CD14-positive monocyte (primary cell): ENCODE data around the gene ESF1. TPM values are rescaled to one million over a fixed set of nuclear protein-coding genes. Genes with fewer than 3 reads are reported as not detected.

Experiments
- DNase-seq, 3 donors: peaks; one replicate each; pipeline ENCODE4 v3.0.0-alpha.2; 2011 to 2022
- H2AFZ ChIP-seq: 2 replicates; pipeline ENCODE4 v1.6.0; 2012; ENCODE audit warnings: mild to moderate bottlenecking, low read depth, low read length, inconsistent platforms; ENCODE audit not compliant: insufficient read depth, poor library complexity, severe bottlenecking
- H3K27ac ChIP-seq, 2 donors: 1 replicate in 1 of 2; 2 replicates in 1 of 2; pipeline ENCODE4 v1.5.1; 2012 to 2013; ENCODE audit warnings: low read length in 2 of 2, control low read depth in 1 of 2, inconsistent platforms in 1 of 2, low read depth in 1 of 2, mild to moderate bottlenecking in 1 of 2
- H3K27me3 ChIP-seq, 2 donors: one replicate each; pipeline versions ENCODE4 v1.6.0 to v1.6.1; 2011 to 2013; ENCODE audit warnings: low read length in 2 of 2; ENCODE audit not compliant: control insufficient read depth in 2 of 2, insufficient read depth in 2 of 2
- H3K36me3 ChIP-seq, 2 donors: replicated peaks in 1 of 2; 1 replicate in 1 of 2; 2 replicates in 1 of 2; pipeline versions ENCODE4 v1.5.1 to v1.6.1; 2012 to 2013; ENCODE audit warnings: low read length in 2 of 2, control low read depth in 1 of 2, inconsistent platforms in 1 of 2, mild to moderate bottlenecking in 1 of 2; ENCODE audit not compliant: insufficient read depth in 2 of 2, control insufficient read depth in 1 of 2
- H3K4me1 ChIP-seq, 2 donors: 1 replicate in 1 of 2; 2 replicates in 1 of 2; pipeline versions ENCODE4 v1.5.1 to v1.6.1; 2012 to 2013; ENCODE audit warnings: low read length in 2 of 2, control low read depth in 1 of 2, inconsistent platforms in 1 of 2, mild to moderate bottlenecking in 1 of 2, moderate library complexity in 1 of 2; ENCODE audit not compliant: insufficient read depth in 2 of 2, control insufficient read depth in 1 of 2
- H3K4me2 ChIP-seq: replicated peaks from 2 replicates; pipeline ENCODE3; 2012; ENCODE audit warnings: low read length, moderate library complexity, mild to moderate bottlenecking; ENCODE audit not compliant: poor library complexity, severe bottlenecking; ENCODE audit errors: extremely low read depth
- H3K4me3 ChIP-seq, 3 experiments: fragments of 200-600 bp in 1 of 3; sonication (generic) in 1 of 3; replicated peaks in 1 of 3; 1 replicate in 2 of 3; 2 replicates in 1 of 3; pipeline ENCODE4 v1.5.1; 2011 to 2013; ENCODE audit warnings: low read length in 3 of 3, mild to moderate bottlenecking in 3 of 3, control low read depth in 2 of 3, low read depth in 2 of 3, inconsistent platforms in 1 of 3, moderate library complexity in 1 of 3
- H3K79me2 ChIP-seq: 2 replicates; pipeline ENCODE4 v1.6.0; 2012; ENCODE audit warnings: mild to moderate bottlenecking, control low read depth, inconsistent platforms, low read length, moderate library complexity; ENCODE audit not compliant: insufficient read depth
- H3K9ac ChIP-seq: 2 replicates; pipeline ENCODE4 v1.6.0; 2017; ENCODE audit warnings: low read length, mild to moderate bottlenecking; ENCODE audit not compliant: insufficient read depth, poor library complexity, severe bottlenecking
- H3K9me3 ChIP-seq, 2 donors: replicated peaks in 1 of 2; 1 replicate in 1 of 2; 2 replicates in 1 of 2; pipeline versions ENCODE4 v1.5.1 to v1.6.1; 2012 to 2013; ENCODE audit warnings: low read length in 2 of 2, control low read depth in 1 of 2; ENCODE audit not compliant: control insufficient read depth in 1 of 2, insufficient read depth in 1 of 2
- H4K20me1 ChIP-seq: 2 replicates; pipeline ENCODE4 v1.6.0; 2012; ENCODE audit warnings: mild to moderate bottlenecking, low read length, control low read depth, moderate library complexity; ENCODE audit not compliant: insufficient read depth
- H3K27ac Mint-ChIP-seq, 7 donors: one replicate each; pipeline ENCODE4 v1.8.0; 2020; ENCODE audit warnings: mild to moderate bottlenecking in 7 of 7, mixed read lengths in 7 of 7, moderate library complexity in 6 of 7, inconsistent platforms in 2 of 7
- H3K27me3 Mint-ChIP-seq, 3 donors: one replicate each; pipeline ENCODE4 v1.8.0; 2021 to 2022; ENCODE audit warnings: low read depth in 3 of 3, mild to moderate bottlenecking in 3 of 3, mixed read lengths in 3 of 3, moderate library complexity in 3 of 3, inconsistent platforms in 1 of 3
- H3K36me3 Mint-ChIP-seq, 2 donors: one replicate each; pipeline ENCODE4 v1.8.0; 2020; ENCODE audit warnings: mixed read lengths in 2 of 2, inconsistent platforms in 1 of 2, mild to moderate bottlenecking in 1 of 2
- H3K4me1 Mint-ChIP-seq: one replicate; pipeline ENCODE4 v1.8.0; 2020; ENCODE audit warnings: mild to moderate bottlenecking, mixed read lengths
- H3K4me3 Mint-ChIP-seq, 2 donors: one replicate each; pipeline ENCODE4 v1.8.0; 2020; ENCODE audit warnings: mild to moderate bottlenecking in 2 of 2, mixed read lengths in 2 of 2, moderate library complexity in 1 of 2
- H3K9me3 Mint-ChIP-seq, 7 donors: one replicate each; pipeline ENCODE4 v1.8.0; 2020 to 2022; ENCODE audit warnings: mixed read lengths in 7 of 7, mild to moderate bottlenecking in 6 of 7, moderate library complexity in 6 of 7, inconsistent platforms in 2 of 7
- WGBS: methylation state at CpG from one replicate; pipeline ENCODE4 v1.1.5; 2013; ENCODE audit warnings: missing lambda C conversion rate; ENCODE audit not compliant: insufficient coverage; 5-methylcytosine and 5-hydroxymethylcytosine counted together
- intact Hi-C, 2 donors: fragments of 100-400 bp; cut with micrococcal nuclease; formaldehyde crosslinking; loops; one replicate each; pipeline versions ENCODE4 v1.15.0 to v1.15.1; 2023
- polyA plus RNA-seq, 3 donors: library from polyadenylated mRNA; depleted of rRNA in 1 of 3; unstranded in 2 of 3; stranded (reverse) in 1 of 3; fragments of 300-500 nt in 2 of 3; fragments of >200 nt in 1 of 3; fragmentation: Illumina TruSeq in 2 of 3; gene quantifications; 1 replicate in 2 of 3; 2 replicates in 1 of 3; pipeline ENCODE4 v1.2.3, GENCODE V29; 2012 to 2021
- TF ChIP-seq, protein P1 (sequence below): fragments of 200-600 bp; IDR thresholded peaks from one replicate; pipeline ENCODE4 v1.8.0; 2022; ENCODE audit warnings: antibody characterized with exemption, mild to moderate bottlenecking

The ESF1 gene
- polyA plus RNA-seq, 3 donors, result 0.73 to 2.3 (median 1.7) TPM

DNA sequence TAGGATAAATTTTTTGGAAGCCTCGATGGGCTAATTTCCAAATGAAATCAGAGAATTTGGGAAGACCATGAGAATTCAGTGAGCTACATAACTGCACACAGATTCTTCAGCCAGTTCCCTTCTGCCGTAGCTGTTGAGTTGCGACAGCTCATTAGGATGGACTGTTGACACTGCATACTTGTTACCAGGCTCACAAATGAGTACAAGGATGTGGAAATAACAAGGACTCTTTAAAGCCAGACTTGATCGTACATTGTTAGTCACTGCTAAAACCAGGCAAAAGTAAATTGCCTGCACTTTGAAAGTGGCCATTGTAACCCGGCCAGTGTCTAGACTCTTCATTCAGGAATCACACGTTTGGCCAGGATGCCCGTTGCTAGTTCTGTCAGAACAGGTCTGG, 37.2 kb upstream of the ESF1 start:
- Histone ChIP-seq H3K27ac (no peak overlapping the region), H3K9me3 (no peaks in the 10 kb centered on the region), H3K4me1 (peaks cover 25 to 28% of the 10 kb centered on the region in 2 donors), H2AFZ (no peak overlapping the region), H3K27me3 (no peaks in the 10 kb centered on the region), H3K4me3 (no peak overlapping the region), H3K9ac (no peak overlapping the region), H3K36me3 (peaks cover 19 to 21% of the 10 kb centered on the region in 2 donors), H3K4me2 (no peak overlapping the region), H4K20me1 (no peaks in the 10 kb centered on the region), H3K79me2 (no peaks in the 10 kb centered on the region)
- Mint-ChIP-seq H3K4me1 (peaks cover 33% of the 10 kb centered on the region), H3K27me3 (peaks cover 0 to 5% (median 0%) of the 10 kb centered on the region in 3 donors), H3K4me3 (no peak overlapping the region), H3K27ac (no peak overlapping the region), H3K36me3 (peaks cover 17 to 19% of the 10 kb centered on the region in 2 donors), H3K9me3 (peaks cover 0 to 3% (median 0%) of the 10 kb centered on the region in 7 donors)
- intact Hi-C loops, result loop anchor here (2.0 to 5.0 kb wide), 2 partner anchors 233 to 235 kb away; no protein-coding TSS in a partner anchor
- DNase-seq, result peak; percentile 7 to 23 (median 8)
- TF ChIP-seq, protein P1, sequence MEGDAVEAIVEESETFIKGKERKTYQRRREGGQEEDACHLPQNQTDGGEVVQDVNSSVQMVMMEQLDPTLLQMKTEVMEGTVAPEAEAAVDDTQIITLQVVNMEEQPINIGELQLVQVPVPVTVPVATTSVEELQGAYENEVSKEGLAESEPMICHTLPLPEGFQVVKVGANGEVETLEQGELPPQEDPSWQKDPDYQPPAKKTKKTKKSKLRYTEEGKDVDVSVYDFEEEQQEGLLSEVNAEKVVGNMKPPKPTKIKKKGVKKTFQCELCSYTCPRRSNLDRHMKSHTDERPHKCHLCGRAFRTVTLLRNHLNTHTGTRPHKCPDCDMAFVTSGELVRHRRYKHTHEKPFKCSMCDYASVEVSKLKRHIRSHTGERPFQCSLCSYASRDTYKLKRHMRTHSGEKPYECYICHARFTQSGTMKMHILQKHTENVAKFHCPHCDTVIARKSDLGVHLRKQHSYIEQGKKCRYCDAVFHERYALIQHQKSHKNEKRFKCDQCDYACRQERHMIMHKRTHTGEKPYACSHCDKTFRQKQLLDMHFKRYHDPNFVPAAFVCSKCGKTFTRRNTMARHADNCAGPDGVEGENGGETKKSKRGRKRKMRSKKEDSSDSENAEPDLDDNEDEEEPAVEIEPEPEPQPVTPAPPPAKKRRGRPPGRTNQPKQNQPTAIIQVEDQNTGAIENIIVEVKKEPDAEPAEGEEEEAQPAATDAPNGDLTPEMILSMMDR, result no peak
- WGBS, result 66% methylated on average over 7 of the region's 7 CpGs

DNA sequence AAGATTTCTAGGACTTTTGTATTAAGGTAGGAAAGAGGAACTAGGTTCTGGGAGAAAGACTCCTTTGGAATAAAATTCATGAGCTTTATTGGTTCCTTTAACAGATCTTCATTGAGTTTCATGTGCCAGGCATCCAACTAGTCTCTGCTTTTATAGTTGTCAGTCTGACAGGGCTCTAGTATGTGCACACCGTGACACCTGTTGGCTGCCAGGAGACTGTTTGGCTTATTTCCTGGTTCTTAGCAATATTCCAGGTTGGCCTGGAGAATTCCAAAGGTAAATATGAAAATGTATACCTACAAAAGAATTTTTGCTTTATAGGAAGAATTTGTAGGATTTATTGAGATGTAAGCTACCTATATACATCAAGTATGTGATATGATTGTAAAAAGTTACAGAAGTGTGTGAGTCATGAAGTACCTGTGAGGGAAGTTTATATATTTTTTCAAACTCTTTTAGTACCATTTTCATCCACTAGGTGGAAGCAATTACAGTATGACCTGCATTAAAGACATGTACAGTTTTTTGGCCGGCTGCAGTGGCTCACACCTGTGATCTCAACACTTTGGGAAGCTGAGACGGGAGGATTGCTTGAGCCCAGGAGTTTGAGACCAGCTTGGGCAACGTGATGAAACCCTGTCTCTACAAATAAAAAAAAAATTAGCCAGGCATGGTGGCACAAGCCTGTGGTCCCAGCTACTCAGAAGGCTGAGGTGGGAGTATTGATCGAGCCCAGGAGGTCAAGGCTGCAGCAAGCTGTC, 35.3 kb upstream of the ESF1 start:
- Histone ChIP-seq H2AFZ (no peak overlapping the region), H3K4me2 (no peak overlapping the region), H4K20me1 (no peaks in the 10 kb centered on the region), H3K79me2 (no peaks in the 10 kb centered on the region), H3K9me3 (no peaks in the 10 kb centered on the region), H3K9ac (no peak overlapping the region), H3K4me3 (no peak overlapping the region), H3K36me3 (peaks cover 36 to 39% of the 10 kb centered on the region in 2 donors), H3K27ac (no peak overlapping the region), H3K27me3 (no peaks in the 10 kb centered on the region), H3K4me1 (peaks cover 11 to 13% of the 10 kb centered on the region in 2 donors)
- intact Hi-C loops, result loop anchor here in 1 of 2 donors (5.0 kb wide), 1 partner anchor 237 kb away; no protein-coding TSS in a partner anchor
- DNase-seq, result peak; percentile 24 to 52 (median 51)
- Mint-ChIP-seq H3K36me3 (peaks cover 32 to 34% of the 10 kb centered on the region in 2 donors), H3K27me3 (peaks cover 0 to 5% (median 0%) of the 10 kb centered on the region in 3 donors), H3K9me3 (peaks cover 0 to 3% (median 0%) of the 10 kb centered on the region in 7 donors), H3K27ac (no peak overlapping the region), H3K4me1 (peaks cover 17% of the 10 kb centered on the region), H3K4me3 (no peak overlapping the region)
- TF ChIP-seq, protein P1, result peak; percentile 85
- WGBS, result 100% methylated on average over 1 of the region's 5 CpGs
